ENCODE results near the gene KATNB1.

- TF ChIP-seq POLR2A (IDR thresholded peaks at IDR 0.05; ENCODE audit: low read depth, low read length) = no peak
- TF ChIP-seq POLR2AphosphoS5 (IDR thresholded peaks at IDR 0.05; ENCODE audit: low read depth, low read length) = no peak
- no peak for TF ChIP-seq TAF1 (IDR thresholded peaks at IDR 0.05; ENCODE audit: low read depth, low read length)
- no peak for TF ChIP-seq POU2F2 (IDR thresholded peaks at IDR 0.05; ENCODE audit: low read depth, low read length)
- no peak for TF ChIP-seq PAX5 (IDR thresholded peaks at IDR 0.05; ENCODE audit: insufficient read depth, low read length, severe bottlenecking)
Measured at GRCh38 chr16:57741660-57742191, 6.2 kb downstream of the KATNB1 start.

Data from GM12891 (cell line).